HepG2 (cell line): ENCODE results near the gene LRP2. TPM values are rescaled to one million over a fixed set of nuclear protein-coding genes. Genes with fewer than 3 reads are reported as not detected.

Experiments
- ATAC-seq: fragments of 200-7000 bp; cut with Tn5 transposase; 3 replicates; pipeline ENCODE4 v1.9.1; 2020; ENCODE audit warnings: mild to moderate bottlenecking, moderate library complexity
- BruUV-seq: library from RNA; stranded (reverse); fragments of 400-500 nt; replicated peaks from 2 replicates; lab custom pipeline; 2021; lab: Mats Ljungman, UMichigan
- CTCF ChIA-PET: fragments of 300-600 bp; formaldehyde crosslinking; extraction: SDS; loops from one replicate; lab custom pipeline; 2021; ENCODE audit warnings: low total read pairs, inconsistent platforms, low intra/inter-chr PET ratio; lab: Yijun Ruan, JAX
- POLR2A ChIA-PET: fragments of 350-600 bp; sonication (Branson Sonifier 250); formaldehyde crosslinking; loops from one replicate; lab custom pipeline; 2020; ENCODE audit warnings: antibody characterized with exemption, inconsistent platforms; lab: Yijun Ruan, JAX
- DNase-seq: peaks from one replicate; pipeline ENCODE4 v3.0.0-alpha.2; 2015; ENCODE audit warnings: low spot score
- FAIRE-seq: peaks from 3 replicates; lab custom pipeline; 2011; peaks lifted over from hg19 to GRCh38; lab: Jason Lieb, UNC
- H2AFZ ChIP-seq: one replicate; pipeline ENCODE4 v1.6.1; 2011; ENCODE audit warnings: low read length, inconsistent platforms
- H3K27ac ChIP-seq: fragments of 300-600 bp; 3 replicates; pipeline ENCODE4 v1.8.0; 2011; ENCODE audit warnings: mixed run types, mild to moderate bottlenecking, mixed read lengths, low read length, inconsistent platforms; ENCODE audit not compliant: insufficient read depth; ENCODE audit errors: extremely low read length
- H3K27me3 ChIP-seq, 2 experiments: fragments of 200-600 bp in 1 of 2; 2 replicates in 1 of 2; 3 replicates in 1 of 2; pipeline versions ENCODE4 v1.6.0 to v1.8.0; 2011; ENCODE audit warnings: low read length in 2 of 2, mild to moderate bottlenecking in 2 of 2, moderate library complexity in 2 of 2, inconsistent platforms in 1 of 2; ENCODE audit not compliant: insufficient read depth in 2 of 2, control insufficient read depth in 1 of 2
- H3K36me3 ChIP-seq, 2 experiments: fragments of 200-600 bp in 1 of 2; replicated peaks in 1 of 2; 2 replicates in 1 of 2; 3 replicates in 1 of 2; pipeline versions ENCODE4 v1.5.1 to v1.8.0; 2011; ENCODE audit warnings: low read length in 2 of 2, inconsistent platforms in 1 of 2; ENCODE audit not compliant: insufficient read depth in 2 of 2, control insufficient read depth in 1 of 2
- H3K4me1 ChIP-seq: 2 replicates; pipeline ENCODE4 v1.5.1; 2012; ENCODE audit warnings: low read length, inconsistent platforms; ENCODE audit not compliant: insufficient read depth
- H3K4me2 ChIP-seq: 2 replicates; pipeline ENCODE4 v1.6.0; 2011; ENCODE audit warnings: low read depth, low read length, inconsistent platforms
- H3K4me3 ChIP-seq, 3 experiments: fragments of 200-600 bp in 1 of 3; sonication (generic), shearing (Covaris generic) in 1 of 3; replicated peaks in 1 of 3; 2 replicates each; pipeline ENCODE4 v1.5.1; 2011 to 2016; ENCODE audit warnings: low read length in 3 of 3, inconsistent platforms in 2 of 3, low read depth in 2 of 3, mild to moderate bottlenecking in 2 of 3, control low read depth in 1 of 3, mixed read lengths in 1 of 3; ENCODE audit not compliant: insufficient read depth in 1 of 3
- H3K79me2 ChIP-seq: one replicate; pipeline ENCODE4 v1.6.1; 2011; ENCODE audit warnings: low read length, inconsistent platforms; ENCODE audit not compliant: insufficient read depth
- H3K9ac ChIP-seq: 2 replicates; pipeline ENCODE4 v1.6.0; 2011; ENCODE audit warnings: mild to moderate bottlenecking, low read depth, low read length, inconsistent platforms; ENCODE audit not compliant: insufficient read depth
- H3K9me3 ChIP-seq: 2 replicates; pipeline ENCODE4 v1.5.1; 2012; ENCODE audit warnings: mild to moderate bottlenecking, low read length
- H4K20me1 ChIP-seq: 2 replicates; pipeline ENCODE4 v1.6.0; 2011; ENCODE audit warnings: inconsistent platforms, mild to moderate bottlenecking, low read length, moderate library complexity; ENCODE audit not compliant: insufficient read depth
- GFI1 ChIP-seq: sonication (generic); formaldehyde crosslinking; IDR thresholded peaks from 2 replicates; pipeline ENCODE4 v1.5.0; 2020; ENCODE audit warnings: missing genetic modification reagents, mild to moderate bottlenecking, borderline replicate concordance
- GTF2F1 ChIP-seq: fragments of 150-350 bp; IDR thresholded peaks from 2 replicates; pipeline ENCODE4 v1.6.1; 2014; ENCODE audit warnings: low read length
- HNRNPLL ChIP-seq: fragments of 200-400 bp; formaldehyde crosslinking; IDR thresholded peaks from 2 replicates; pipeline ENCODE4 v1.6.1; 2017; ENCODE audit warnings: mild to moderate bottlenecking, low read depth, low read length; ENCODE audit not compliant: poor library complexity, severe bottlenecking
- HOXA5 ChIP-seq: sonication (generic); formaldehyde crosslinking; IDR thresholded peaks from 2 replicates; pipeline ENCODE4 v1.4.0; 2020; ENCODE audit warnings: missing genetic modification reagents
- NAIF1 ChIP-seq: sonication (generic); formaldehyde crosslinking; IDR thresholded peaks from 2 replicates; pipeline ENCODE4 v1.5.0; 2020; ENCODE audit warnings: mild to moderate bottlenecking, missing genetic modification reagents, borderline replicate concordance
- NCOA1 ChIP-seq: sonication (generic); formaldehyde crosslinking; IDR thresholded peaks from 2 replicates; pipeline ENCODE4 v1.9.0; 2021; ENCODE audit warnings: missing genetic modification reagents
- NFE2L1 ChIP-seq: sonication (generic); formaldehyde crosslinking; IDR thresholded peaks from 2 replicates; pipeline ENCODE4 v1.4.0; 2020; ENCODE audit warnings: missing genetic modification reagents, mild to moderate bottlenecking, borderline replicate concordance
- NR2F6 ChIP-seq, 2 experiments: IDR thresholded peaks; 2 replicates each; pipeline ENCODE4 v1.6.1; 2016; ENCODE audit warnings: antibody characterized with exemption in 1 of 2, mild to moderate bottlenecking in 1 of 2
- RAD21 ChIP-seq: fragments of 450-650 bp; formaldehyde crosslinking; IDR thresholded peaks from 2 replicates; pipeline ENCODE4 v1.5.0; 2020; ENCODE audit warnings: mild to moderate bottlenecking
- XRCC5 ChIP-seq: fragments of 200-400 bp; formaldehyde crosslinking; optimal IDR thresholded peaks from 2 replicates; pipeline ENCODE3; 2017; ENCODE audit warnings: mild to moderate bottlenecking, low read length
- ZFP62 ChIP-seq: sonication (generic); formaldehyde crosslinking; IDR thresholded peaks from 2 replicates; pipeline ENCODE4 v1.4.0; 2020; ENCODE audit warnings: missing genetic modification reagents
- ZFP82 ChIP-seq: sonication (generic); formaldehyde crosslinking; IDR thresholded peaks from 2 replicates; pipeline ENCODE4 v1.5.1; 2020; ENCODE audit warnings: mild to moderate bottlenecking, missing genetic modification reagents, borderline replicate concordance
- WGBS: methylation state at CpG from one replicate; pipeline ENCODE4 v1.1.6; 2017; ENCODE audit warnings: low lambda C conversion rate; 5-methylcytosine and 5-hydroxymethylcytosine counted together
- in situ Hi-C: cut with HindIII; loops from 2 replicates; pipeline ENCODE4 v1.10.0; 2017; ENCODE audit warnings: low pct_unique_long_range_greater_than_20kb; ENCODE audit not compliant: extremely low pct_ligation_motif_present
- intact Hi-C: fragments of 100-400 bp; cut with micrococcal nuclease; formaldehyde crosslinking; loops from one replicate; pipeline ENCODE4 v1.10.0; 2022; ENCODE audit not compliant: unreplicated experiment
- polyA plus RNA-seq, 8 experiments: library from polyadenylated mRNA; depleted of rRNA in 3 of 8; stranded (reverse) in 7 of 8; unstranded in 1 of 8; fragments of >200 nt; fragmentation: Illumina TruSeq in 4 of 8; extraction: Trizol in 4 of 8; gene quantifications; 2 replicates each; pipeline versions ENCODE4 v1.2.1 to v1.2.3, GENCODE V29; 2011 to 2016; ENCODE audit warnings: low read depth in 4 of 8, missing spikeins in 1 of 8, mixed read lengths in 1 of 8; ENCODE audit not compliant: insufficient read depth in 1 of 8
- total RNA-seq, 5 experiments: library from RNA; depleted of rRNA; stranded (reverse); fragments of >200 nt; fragmentation: Illumina TruSeq; extraction: Trizol; gene quantifications; 2 replicates each; pipeline ENCODE4 v1.2.3, GENCODE V29; 2016; ENCODE audit warnings: low read depth in 1 of 5
- TF ChIP-seq, protein P1 (sequence below): sonication (generic); formaldehyde crosslinking; conservative IDR thresholded peaks from 2 replicates; pipeline ENCODE4 v1.4.0; 2020; ENCODE audit warnings: missing genetic modification reagents
- TF ChIP-seq, protein P2 (sequence below): IDR thresholded peaks from 2 replicates; pipeline ENCODE4 v1.6.1; 2012; ENCODE audit warnings: inconsistent platforms
- TF ChIP-seq, protein P3 (sequence below): sonication (generic); formaldehyde crosslinking; IDR thresholded peaks from 2 replicates; pipeline ENCODE4 v1.5.0; 2020; ENCODE audit warnings: missing genetic modification reagents
- TF ChIP-seq, protein P4 (sequence below): sonication (generic); formaldehyde crosslinking; IDR thresholded peaks from 2 replicates; pipeline ENCODE4 v1.4.0; 2020; ENCODE audit warnings: mild to moderate bottlenecking, missing genetic modification reagents

Gene LRP2
- total and polyA plus RNA-seq, 2 of the 13 experiments (the other 11 are each of a cell fraction or from before 2014, with no cell fraction given) = 0.03 to 0.15 TPM

DNA sequence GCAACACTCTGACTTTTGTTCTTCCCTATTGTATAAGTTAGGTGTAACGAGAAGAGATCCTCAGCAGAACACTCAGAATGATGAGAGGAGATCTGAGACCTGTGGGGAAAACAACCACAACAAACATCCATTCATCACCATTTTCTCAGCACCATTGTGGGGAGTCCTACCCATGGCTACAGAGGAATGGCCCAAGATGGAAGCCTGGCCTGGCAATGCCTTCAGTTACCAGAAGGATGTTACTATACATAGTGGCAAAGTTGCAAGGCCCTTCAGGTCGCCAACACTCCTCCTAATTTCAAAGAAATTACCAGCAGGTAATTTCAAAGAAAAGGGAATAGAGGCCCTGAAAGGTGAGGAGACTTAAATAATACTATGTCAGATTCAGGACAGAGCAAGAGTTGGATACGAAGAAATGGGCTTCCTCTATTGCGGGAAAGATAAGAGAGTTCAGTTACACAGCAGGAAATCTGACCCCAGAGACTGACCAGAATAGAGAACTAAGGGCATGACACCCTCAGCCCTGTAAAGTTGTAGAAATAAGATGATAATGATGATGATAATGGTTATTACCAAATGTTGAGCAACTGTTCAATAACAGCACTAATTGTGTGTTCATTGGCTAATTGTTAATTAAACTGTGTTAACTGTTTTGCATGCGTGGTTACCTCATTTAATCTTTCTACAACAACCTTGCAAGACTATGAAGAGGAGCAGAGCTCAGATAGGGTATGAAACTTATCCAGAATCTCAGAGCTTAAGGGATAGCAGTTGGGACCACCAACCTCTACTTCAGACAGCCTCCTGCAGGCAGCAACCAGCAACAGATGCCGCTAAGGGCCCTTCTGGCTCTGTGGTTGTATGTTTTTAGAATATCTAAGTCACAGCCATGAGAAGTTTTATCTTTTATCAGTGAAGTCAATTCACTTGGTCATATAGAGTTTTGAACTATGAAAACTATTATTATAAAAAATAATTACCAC is 255.5 kb downstream of the LRP2 start (continued):
- TF ChIP-seq GTF2F1 (no peak), HNRNPLL (no peak)
- TF ChIP-seq, protein P1, sequence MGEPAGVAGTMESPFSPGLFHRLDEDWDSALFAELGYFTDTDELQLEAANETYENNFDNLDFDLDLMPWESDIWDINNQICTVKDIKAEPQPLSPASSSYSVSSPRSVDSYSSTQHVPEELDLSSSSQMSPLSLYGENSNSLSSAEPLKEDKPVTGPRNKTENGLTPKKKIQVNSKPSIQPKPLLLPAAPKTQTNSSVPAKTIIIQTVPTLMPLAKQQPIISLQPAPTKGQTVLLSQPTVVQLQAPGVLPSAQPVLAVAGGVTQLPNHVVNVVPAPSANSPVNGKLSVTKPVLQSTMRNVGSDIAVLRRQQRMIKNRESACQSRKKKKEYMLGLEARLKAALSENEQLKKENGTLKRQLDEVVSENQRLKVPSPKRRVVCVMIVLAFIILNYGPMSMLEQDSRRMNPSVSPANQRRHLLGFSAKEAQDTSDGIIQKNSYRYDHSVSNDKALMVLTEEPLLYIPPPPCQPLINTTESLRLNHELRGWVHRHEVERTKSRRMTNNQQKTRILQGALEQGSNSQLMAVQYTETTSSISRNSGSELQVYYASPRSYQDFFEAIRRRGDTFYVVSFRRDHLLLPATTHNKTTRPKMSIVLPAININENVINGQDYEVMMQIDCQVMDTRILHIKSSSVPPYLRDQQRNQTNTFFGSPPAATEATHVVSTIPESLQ = no peak
- TF ChIP-seq, protein P2, sequence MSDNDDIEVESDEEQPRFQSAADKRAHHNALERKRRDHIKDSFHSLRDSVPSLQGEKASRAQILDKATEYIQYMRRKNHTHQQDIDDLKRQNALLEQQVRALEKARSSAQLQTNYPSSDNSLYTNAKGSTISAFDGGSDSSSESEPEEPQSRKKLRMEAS = no peak

DNA sequence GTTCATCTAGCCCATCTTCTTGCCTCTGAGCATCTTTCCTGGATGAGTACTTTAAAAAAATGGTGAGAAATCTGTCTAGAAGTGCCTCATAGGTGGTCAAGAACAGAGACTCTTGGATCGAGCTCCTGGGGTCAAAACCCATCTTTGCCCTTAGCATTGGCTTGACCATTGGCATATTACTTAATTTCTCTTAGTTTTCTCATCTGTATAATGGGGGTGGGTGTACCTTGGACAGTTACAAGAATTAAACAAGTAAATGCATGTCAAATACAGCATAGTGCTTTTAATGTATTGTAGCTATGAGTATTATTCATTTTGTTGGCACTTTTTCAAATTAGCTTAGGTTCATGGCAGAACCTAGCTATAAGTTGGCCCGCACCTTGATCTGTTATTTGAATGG is 256.2 kb downstream of the LRP2 start:
- Histone ChIP-seq H3K79me2 (no peaks in the 10 kb centered on the region), H3K4me3 (no peak overlapping the region), H3K9me3 (no peaks in the 10 kb centered on the region), H3K4me1 (no peaks in the 10 kb centered on the region), H3K27ac (no peak overlapping the region), H3K36me3 (no peaks in the 10 kb centered on the region), H2AFZ (no peak overlapping the region), H3K27me3 (peaks cover 2 to 17% of the 10 kb centered on the region in 2 experiments; a peak in 3 of 5 replicates), H3K4me2 (no peak overlapping the region), H4K20me1 (no peaks in the 10 kb centered on the region), H3K9ac (no peak overlapping the region)
- intact Hi-C loops = loop anchor here (5.0 kb wide), 1 partner anchor 171 kb away; no protein-coding TSS in a partner anchor
- no TSS peak for BruUV-seq
- ChIA-PET POLR2A (no interaction called here), CTCF (no interaction called here)
- DNase-seq (no peak), FAIRE-seq (no peak), ATAC-seq (no peak)
- in situ Hi-C loops = loop anchor here (5.0 kb wide), 2 partner anchors 36 to 291 kb away; no protein-coding TSS in a partner anchor
- 13% methylated on average over 2 of the region's 2 CpGs for WGBS
- TF ChIP-seq NAIF1 (CRISPR knock-in tag) = no peak
- TF ChIP-seq, protein P3, sequence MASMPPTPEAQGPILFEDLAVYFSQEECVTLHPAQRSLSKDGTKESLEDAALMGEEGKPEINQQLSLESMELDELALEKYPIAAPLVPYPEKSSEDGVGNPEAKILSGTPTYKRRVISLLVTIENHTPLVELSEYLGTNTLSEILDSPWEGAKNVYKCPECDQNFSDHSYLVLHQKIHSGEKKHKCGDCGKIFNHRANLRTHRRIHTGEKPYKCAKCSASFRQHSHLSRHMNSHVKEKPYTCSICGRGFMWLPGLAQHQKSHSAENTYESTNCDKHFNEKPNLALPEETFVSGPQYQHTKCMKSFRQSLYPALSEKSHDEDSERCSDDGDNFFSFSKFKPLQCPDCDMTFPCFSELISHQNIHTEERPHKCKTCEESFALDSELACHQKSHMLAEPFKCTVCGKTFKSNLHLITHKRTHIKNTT = no peak
- no peak for TF ChIP-seq XRCC5
- TF ChIP-seq, protein P1 = no peak
- no peak for TF ChIP-seq HOXA5
- TF ChIP-seq ZFP82 (CRISPR knock-in tag) = no peak
- TF ChIP-seq NR2F6 (IDR thresholded peaks at IDR 0.05) = no peak
- no peak for TF ChIP-seq NR2F6 (CRISPR knock-in tag; IDR thresholded peaks at IDR 0.05)
- no peak for TF ChIP-seq ZFP62 (CRISPR knock-in tag)
- TF ChIP-seq NCOA1 (CRISPR knock-in tag) = no peak
- no peak for TF ChIP-seq NFE2L1 (CRISPR knock-in tag)
- no peak for TF ChIP-seq GFI1 (CRISPR knock-in tag)
- TF ChIP-seq, protein P4, sequence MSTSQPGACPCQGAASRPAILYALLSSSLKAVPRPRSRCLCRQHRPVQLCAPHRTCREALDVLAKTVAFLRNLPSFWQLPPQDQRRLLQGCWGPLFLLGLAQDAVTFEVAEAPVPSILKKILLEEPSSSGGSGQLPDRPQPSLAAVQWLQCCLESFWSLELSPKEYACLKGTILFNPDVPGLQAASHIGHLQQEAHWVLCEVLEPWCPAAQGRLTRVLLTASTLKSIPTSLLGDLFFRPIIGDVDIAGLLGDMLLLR = no peak
- no peak for TF ChIP-seq RAD21
